ENCODE data around the gene ZDHHC14.

DNA sequence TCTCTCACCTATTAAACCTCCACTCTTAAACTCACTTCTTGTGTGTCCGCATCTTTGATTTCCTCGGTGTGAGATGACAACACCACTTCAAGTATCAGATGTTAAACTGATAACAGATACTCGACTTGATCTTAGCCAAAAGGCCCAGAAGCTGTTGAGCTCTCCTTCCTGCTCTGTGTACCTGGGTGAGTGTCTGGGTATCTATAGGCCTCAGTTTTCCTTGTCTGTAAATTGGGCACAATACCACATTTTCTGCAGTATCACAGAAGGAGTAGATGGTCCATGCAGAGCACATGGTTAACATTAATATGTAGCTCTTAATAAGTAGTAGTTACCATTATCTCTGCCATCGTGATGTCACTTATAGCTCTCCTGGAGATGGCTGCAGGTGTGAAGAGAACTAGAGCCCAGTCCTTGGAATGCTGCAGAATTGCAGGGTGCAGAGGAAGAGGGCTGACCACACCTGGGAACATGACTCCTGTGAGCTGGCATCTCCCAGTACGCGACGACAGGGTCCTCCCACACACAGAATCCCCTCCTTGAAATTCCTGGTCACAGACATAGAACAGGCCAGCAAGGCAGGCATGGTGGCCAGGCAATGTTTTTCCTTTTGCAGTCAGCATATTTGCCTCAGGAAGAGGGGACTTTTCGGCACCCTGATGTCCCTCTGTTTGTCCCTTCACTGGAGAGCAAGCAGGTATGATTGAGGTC, 331.8 kb downstream of the ZDHHC14 start:
- TF ChIP-seq, protein P1, sequence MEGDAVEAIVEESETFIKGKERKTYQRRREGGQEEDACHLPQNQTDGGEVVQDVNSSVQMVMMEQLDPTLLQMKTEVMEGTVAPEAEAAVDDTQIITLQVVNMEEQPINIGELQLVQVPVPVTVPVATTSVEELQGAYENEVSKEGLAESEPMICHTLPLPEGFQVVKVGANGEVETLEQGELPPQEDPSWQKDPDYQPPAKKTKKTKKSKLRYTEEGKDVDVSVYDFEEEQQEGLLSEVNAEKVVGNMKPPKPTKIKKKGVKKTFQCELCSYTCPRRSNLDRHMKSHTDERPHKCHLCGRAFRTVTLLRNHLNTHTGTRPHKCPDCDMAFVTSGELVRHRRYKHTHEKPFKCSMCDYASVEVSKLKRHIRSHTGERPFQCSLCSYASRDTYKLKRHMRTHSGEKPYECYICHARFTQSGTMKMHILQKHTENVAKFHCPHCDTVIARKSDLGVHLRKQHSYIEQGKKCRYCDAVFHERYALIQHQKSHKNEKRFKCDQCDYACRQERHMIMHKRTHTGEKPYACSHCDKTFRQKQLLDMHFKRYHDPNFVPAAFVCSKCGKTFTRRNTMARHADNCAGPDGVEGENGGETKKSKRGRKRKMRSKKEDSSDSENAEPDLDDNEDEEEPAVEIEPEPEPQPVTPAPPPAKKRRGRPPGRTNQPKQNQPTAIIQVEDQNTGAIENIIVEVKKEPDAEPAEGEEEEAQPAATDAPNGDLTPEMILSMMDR (conservative IDR thresholded peaks at IDR 0.05; ENCODE audit: low read depth, low read length): no peak
- TF ChIP-seq EZH2 (IDR thresholded peaks at IDR 0.05; ENCODE audit: low read length, unreplicated experiment): no peak
- TF ChIP-seq EZH2phosphoT487 (IDR thresholded peaks at IDR 0.05; ENCODE audit: borderline replicate concordance, low read length): no peak

All from PC-3 (cell line).